ENCODE results near the gene SPATA2.

SPATA2 gene

DNA sequence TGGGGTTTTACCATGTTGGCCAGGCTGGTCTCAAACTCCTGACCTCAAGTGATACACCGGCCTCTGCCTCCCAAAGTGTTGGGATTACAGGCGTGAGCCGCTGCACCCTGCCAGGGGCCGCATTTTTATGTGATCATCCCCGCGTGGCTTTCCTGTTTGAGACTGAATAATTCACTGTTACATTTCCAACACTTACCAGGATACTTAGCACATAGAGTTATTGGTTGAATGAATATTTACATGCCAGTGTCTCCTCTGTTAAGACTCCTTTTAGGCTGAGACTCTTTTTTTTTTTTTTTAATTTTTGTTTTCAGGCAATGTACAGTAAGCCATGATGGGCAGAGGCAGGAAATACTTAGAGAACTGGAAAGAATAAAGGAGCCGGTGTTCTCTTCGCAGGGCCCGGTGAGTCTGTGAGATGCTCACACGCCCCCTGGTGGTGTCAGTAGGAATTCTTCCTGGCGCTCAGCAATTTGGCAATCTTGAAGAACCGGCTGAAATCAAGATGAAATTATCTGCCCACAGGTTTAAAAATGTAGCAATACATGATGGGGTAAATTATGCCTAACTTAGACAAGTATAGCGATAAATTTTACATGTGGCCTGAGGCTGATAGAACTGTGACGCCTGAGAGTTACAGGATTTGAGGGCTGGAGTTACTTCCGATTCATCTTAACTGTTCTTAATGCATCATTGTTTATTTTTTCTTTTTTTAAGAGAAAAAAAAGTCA lies 13.2 kb upstream of the SPATA2 start:
- DNase-seq, result peak; percentile 78

DNA sequence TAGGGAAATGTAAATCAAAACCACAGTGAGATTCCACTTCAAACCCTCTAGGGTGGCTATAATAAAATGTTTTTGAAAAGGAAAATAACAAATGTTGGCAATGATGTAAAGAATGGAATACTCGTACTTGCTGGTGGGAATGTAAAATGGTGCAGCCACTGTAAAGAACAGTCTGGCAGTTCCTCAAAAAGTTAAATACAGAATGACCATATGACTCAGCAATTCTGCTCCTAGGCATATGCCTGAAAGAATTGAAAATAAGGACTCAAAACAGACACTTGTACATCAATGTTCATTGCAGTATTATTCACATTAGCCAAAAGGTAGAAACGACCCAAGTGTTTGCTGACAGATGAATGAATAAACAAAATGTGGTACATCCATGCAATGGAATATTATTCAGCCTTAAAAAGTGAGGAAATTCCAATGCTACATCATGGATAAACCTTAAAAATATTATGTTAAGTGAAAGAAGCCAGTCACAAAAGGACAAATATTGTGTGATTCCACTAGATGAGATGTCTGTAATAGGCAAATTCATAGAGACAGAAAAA lies 10.6 kb upstream of the SPATA2 start:
- no peak for DNase-seq

- DNase-seq, result no peak
Measured at GRCh38 chr20:49924247-49924646, 8.9 kb upstream of the SPATA2 start.

DNA sequence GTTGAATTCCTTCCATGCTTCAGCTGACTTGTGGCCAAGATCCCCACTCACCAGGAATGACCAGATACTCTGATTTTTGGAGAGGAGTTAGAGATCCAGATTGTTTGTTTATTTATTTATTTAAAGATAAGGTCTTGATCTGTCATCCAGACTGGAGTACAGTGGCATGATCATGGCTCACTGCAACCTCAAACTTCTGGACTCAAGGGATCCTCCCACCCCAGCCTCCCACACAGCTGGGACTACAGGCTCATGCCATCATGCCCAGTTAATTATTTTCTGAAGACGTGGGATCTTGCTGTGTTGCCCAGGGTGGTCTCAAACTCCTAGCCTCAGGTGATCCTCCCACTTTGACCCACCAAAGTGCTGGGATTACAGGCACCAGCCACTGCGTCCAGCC lies 4.1 kb upstream of the SPATA2 start:
- DNase-seq, result no peak

DNA sequence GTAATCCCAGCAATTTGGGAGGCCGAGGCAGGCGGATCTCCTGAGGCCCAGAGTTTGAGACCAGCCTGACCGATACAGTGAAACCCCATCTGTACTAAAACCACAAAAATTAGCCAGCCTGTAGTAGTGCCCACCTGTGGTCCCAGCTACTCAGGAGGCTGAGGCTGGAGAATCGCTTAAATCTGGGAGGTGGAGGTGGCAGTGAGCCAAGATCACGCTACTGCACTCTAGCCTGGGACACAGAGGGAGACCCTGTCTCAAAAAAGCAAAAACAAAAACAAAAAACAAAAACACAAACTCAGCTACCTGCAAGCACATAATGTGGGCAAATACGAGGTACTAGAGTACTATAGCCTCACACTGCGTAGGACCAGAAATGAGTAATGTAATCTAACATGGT lies 3.7 kb upstream of the SPATA2 start:
- no peak for DNase-seq

DNA sequence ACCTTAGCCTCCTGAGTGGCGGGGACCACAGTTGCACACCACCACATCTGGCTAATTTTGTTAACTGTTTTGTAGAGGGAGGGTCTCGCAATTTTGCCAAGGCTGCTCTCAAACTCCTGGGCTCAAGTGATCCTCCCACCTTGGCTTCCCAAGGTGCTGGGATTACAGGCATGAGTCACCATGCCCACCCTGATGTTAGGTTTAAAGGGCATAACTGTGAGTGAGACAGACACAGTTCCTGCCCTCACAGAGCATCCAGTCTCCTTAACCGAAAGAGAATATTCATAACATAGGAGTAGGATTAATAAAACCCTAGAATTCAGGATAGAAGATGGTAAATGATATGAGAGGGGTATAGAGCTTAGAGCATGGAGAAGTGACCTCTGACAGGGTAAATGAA lies 3.1 kb upstream of the SPATA2 start:
- DNase-seq, result no peak

DNA sequence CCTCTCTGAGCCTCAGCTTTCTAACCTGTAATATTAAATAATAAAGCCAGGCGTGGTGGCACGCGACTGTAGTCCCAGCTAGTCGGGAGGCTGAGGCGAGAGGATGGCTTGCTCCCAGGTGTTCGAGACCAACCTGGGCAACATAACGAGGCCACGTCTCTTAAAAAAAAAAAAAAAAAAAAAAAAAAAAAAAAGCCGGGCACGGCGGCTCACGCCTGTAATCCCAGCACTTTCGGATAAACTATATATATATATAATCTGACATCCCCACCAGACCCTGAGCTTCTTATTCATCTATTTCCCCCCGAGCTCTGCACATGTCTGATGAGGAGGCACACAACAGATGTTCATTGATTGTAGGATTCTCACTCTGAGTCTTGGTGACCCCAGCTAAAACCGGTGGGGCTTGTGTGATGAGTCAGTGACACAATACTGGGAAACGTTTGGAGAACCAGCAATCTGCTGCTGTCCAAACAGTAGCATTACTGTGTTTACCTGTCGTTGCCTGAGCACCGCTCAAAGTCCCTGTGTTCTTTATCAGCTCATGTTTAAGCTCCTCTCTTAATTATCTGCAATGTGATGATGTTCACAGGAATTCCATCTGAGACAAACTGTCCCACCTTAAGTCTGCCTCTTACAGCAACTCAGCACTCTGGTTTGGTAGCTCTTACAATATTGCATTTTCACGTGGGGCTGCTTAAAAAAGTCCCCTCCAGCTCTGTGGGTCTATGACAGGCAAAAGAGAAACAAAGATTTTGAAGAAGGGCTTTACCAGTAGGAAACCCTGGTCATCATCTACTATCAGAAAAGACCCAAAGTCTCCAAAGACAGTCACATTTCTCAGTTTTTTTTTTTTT lies 1.0 kb upstream of the SPATA2 start:
- no peak for DNase-seq

GRCh38 chr20:49915118-49915379 lies 280 bp downstream of the SPATA2 start:
- no peak for DNase-seq

GRCh38 chr20:49914310-49915117 lies 815 bp downstream of the SPATA2 start:
- DNase-seq, result no peak

GRCh38 chr20:49913399-49914047 lies 1.8 kb downstream of the SPATA2 start:
- DNase-seq, result no peak

- DNase-seq, result no peak
Measured at GRCh38 chr20:49910340-49910706, 5.0 kb downstream of the SPATA2 start.

DNA sequence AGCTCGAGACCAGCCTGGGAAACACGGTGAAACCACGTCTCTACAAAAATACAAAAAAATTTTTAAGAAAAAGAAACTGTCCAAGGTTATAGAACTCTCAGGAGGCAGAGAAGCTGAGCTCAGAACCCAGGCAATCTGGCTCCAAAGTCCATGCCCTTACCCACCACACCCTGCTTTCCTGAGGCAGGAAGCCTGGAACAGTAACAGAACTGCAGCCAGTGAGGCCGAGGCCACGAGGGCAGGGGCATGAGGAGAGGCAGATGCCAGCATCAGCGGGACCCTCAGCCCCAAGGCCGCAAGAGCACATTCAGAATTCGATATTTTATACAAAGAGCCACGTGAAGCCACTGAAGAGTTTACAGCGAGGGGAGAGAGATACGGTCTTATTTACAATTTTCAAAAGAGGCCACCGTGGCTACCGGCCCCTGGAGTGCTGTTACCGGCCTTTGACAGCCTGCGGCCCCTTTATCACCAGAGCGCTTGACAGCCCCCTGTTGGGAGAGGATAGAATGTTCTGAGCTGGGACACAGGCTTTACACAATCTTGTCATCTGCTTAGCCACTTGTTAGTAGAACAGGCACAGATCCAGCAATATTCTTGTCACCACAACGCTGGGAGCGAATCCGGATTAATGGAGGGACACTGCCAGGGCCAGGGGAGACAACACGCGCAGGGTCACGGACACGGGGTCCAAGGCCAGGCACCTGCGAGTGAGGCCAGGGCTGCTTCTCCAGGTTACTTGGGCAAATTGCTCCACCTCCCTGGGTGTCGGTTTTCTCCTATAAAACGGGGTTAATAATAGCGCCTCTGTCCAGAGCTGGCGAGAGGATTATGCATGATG lies 5.6 kb downstream of the SPATA2 start:
- DNase-seq, result no peak

DNA sequence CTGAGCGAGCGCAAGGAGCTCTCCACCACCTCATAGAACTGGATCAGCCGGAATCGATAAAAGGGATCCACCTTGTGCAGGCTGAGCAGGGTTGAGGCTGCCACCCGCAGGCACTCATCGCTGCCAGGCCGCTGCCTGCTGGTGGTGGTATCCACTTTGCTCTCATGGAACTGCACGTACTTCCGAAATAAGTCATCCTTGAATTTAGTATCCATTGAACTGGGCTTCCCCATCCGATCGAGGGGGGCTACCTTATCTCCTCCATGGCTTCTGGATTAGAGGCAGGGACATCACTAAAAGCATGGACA lies 7.1 kb downstream of the SPATA2 start:
- DNase-seq, result no peak

- no peak for DNase-seq
Measured at GRCh38 chr20:49907405-49908257, 7.7 kb downstream of the SPATA2 start.

DNA sequence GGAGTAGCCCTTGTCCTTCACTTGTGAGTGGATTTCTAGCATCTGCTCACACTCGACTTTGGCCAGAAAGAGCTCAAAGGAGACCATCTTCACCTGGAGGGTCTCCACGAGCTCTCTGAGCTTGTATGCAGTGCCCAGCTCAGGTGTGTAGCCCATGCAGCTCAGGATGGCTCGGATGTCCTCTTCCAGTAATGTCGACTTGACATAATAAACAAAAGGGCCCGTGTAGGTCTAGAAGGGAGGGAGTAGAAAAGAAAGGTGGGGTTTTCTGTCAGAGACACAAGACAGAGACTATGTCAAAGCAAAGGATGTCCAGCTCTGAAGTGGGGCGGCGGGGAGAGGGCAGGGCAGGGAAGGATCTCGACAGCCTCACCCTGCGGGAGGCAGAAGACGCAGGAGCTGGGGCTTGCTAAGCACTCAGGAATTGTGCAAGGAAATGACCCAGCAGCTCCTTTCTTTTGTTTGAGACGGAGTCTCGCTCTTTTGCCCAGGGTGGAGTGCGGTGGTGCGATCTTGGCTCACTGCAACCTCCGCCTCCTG lies 8.6 kb downstream of the SPATA2 start:
- no peak for DNase-seq

GRCh38 chr20:49906101-49906604 lies 9.2 kb downstream of the SPATA2 start:
- DNase-seq, result no peak

DNA sequence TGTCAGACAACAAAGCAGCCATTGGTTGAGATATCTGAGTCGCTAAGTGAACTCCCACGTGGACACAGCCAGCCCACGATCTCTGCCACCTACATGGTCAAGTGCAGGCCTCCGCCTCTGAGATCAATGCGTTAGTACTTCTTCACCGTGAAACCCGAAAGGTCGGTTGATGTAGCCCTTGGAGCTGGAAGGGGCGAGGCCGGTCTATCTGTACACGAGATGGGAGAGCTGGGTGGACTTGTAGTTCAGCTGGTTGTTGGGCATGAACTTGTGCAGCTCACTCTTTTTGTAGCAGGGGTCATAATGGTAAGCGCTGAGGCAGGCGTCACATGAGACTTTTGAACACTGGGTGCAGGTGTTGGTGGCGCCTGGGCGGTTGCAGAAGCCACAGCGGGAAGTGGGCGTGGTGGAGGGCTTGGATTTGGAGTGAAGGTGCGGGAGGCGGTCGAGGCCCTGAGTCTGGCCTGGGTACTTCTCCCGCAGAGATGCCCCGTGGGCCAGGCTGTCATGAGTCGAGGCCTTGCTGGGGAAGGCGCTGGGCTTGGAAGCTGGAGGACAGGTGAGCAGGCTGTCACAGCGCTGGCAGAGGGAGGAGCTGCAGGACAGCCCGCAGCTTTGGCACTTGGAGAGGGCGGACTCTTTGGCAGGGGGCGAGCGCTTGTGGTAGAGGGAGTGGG lies 9.8 kb downstream of the SPATA2 start:
- DNase-seq, result no peak

DNA sequence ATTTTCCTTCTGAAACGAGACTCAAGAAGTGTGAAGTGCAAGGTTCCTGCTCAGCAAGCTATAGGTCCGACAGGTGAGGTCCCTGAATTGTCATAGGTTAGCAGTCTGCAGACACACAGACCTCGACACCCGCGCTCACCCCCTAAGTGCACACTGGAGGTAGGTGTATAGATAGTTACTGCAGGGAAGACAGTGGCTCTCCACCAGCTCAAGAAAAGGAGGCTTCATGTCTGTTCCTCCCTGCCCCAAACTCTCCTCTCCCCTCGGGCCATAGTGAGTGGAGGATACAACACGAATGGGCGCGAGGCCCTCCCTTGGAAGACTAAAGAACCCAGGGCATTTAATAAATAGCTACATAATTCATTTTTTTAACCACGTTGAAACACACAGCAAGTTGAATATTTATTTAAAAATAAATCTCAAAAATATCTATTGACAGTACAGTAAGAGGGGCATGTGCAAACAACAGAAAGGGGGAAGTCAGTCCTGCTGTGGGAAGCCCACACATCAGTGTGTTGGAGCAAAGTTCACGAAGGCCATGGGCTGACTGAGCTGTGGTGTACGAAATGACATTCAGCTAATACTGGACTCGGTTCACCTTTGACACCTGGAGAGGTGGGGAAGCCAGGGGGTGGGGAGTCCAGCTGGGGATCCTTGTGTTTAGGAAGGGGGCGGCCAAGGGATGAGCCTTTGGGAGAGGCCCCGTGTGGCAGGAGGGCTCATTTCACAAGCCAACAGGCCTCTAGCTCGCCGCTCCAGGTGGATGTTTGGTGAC lies 10.7 kb downstream of the SPATA2 start:
- no peak for DNase-seq

DNA sequence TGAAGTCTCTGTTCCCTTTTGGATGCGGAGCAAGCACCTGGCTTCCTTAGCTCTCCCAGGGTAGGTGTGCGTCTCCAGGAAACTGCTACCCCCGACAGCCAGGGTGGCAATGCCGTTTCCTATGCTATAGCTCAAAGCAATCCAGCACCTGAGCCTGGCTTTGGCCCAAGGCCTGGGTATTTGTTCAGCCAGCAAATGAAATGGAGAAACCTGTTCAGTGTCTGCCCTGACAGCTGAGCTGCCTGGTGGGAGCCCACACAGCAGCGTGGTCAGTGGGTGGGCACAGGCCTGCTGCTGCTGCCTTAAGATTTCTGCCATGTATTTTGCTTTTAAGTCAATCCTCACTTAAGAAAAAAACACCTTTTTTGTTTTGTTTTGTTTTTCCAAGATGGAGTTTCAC lies 13.7 kb downstream of the SPATA2 start:
- DNase-seq, result no peak
